VCaP (cell line): ENCODE data around the gene EDNRA.

ENCODE experiments used
- H3K27ac ChIP-seq: fragments of 450-650 bp; 2 replicates; pipeline ENCODE4 v1.5.1; 2017
- CTCF ChIP-seq: fragments of 450-650 bp; conservative IDR thresholded peaks from 2 replicates; pipeline ENCODE4 v1.5.1; 2017; ENCODE audit warnings: mild to moderate bottlenecking, moderate library complexity

The EDNRA gene

GRCh38 chr4:147526272-147526654 is 45.4 kb downstream of the EDNRA start:
- TF ChIP-seq CTCF = no peak; the same call in 1 of the 2 replicates
- H3K27ac ChIP-seq = peak overlapping the region; percentile 47; the same call in 1 of the 2 replicates

GRCh38 chr4:147528054-147528453 is 47.2 kb downstream of the EDNRA start:
- no peak for TF ChIP-seq CTCF
- H3K27ac ChIP-seq = no peak overlapping the region

- no peak overlapping the region for H3K27ac ChIP-seq
- no peak for TF ChIP-seq CTCF
Measured at GRCh38 chr4:147530134-147530533, 49.2 kb downstream of the EDNRA start.

GRCh38 chr4:147530723-147531122 is 49.8 kb downstream of the EDNRA start:
- no peak for TF ChIP-seq CTCF
- H3K27ac ChIP-seq = no peak overlapping the region

- no peak for TF ChIP-seq CTCF
- H3K27ac ChIP-seq = no peak overlapping the region
Measured at GRCh38 chr4:147532896-147533295, 52.0 kb downstream of the EDNRA start.

- TF ChIP-seq CTCF = no peak
- H3K27ac ChIP-seq = no peak overlapping the region
Measured at GRCh38 chr4:147533331-147533730, 52.4 kb downstream of the EDNRA start.

- TF ChIP-seq CTCF = no peak
- H3K27ac ChIP-seq = no peak overlapping the region
Measured at GRCh38 chr4:147535124-147535523, 54.2 kb downstream of the EDNRA start.

- TF ChIP-seq CTCF = no peak
- no peak overlapping the region for H3K27ac ChIP-seq
Measured at GRCh38 chr4:147538711-147539110, 57.8 kb downstream of the EDNRA start.
